ENCODE data around the gene DDX41. TPM values are rescaled to one million over a fixed set of nuclear protein-coding genes. Genes with fewer than 3 reads are reported as not detected.

The DDX41 gene
- total and polyA plus RNA-seq, 2 donors (not counting 1 experiment from before 2014, with no cell fraction given), result 110 to 168 TPM

- Histone ChIP-seq H3K9me3 (ENCODE audit: control extremely low read depth in 1 of 3, control insufficient read depth in 2 of 3, insufficient read depth in 1 of 3, low read length in 2 of 3) (no peaks in the 10 kb centered on the region), H3K4me2 (replicated peaks; ENCODE audit: low read depth, low read length, poor library complexity, severe bottlenecking) (peak overlapping the region; percentile 96), H3K36me3 (replicated peaks in 1 of 2; ENCODE audit: control extremely low read depth in 1 of 2, control insufficient read depth in 1 of 2, extremely low read depth in 1 of 2, insufficient read depth in 2 of 2, low read length in 1 of 2) (no peaks in the 10 kb centered on the region), H3K4me3 (ENCODE audit: control extremely low read depth in 1 of 5, extremely low read depth in 1 of 5, insufficient read depth in 1 of 5, low read depth in 2 of 5, low read length in 4 of 5) (peak overlapping the region in 1 of 5 experiments; percentile 60), H3K79me2 (ENCODE audit: control insufficient read depth, insufficient read depth, low read length) (no peaks in the 10 kb centered on the region), H3K27me3 (replicated peaks in 1 of 4; ENCODE audit: control extremely low read depth in 1 of 4, control insufficient read depth in 3 of 4, insufficient read depth in 4 of 4, low read length in 3 of 4) (peaks cover 0 to 24% (median 7%) of the 10 kb centered on the region in 4 experiments), H3K4me1 (ENCODE audit: control insufficient read depth in 2 of 2, insufficient read depth in 2 of 2, low read length in 2 of 2) (peaks cover 7 to 15% of the 10 kb centered on the region in 2 donors), H3K9ac (ENCODE audit: low read length) (no peak overlapping the region), H3K27ac (ENCODE audit: low read length in 2 of 2) (no peak overlapping the region), H2AFZ (ENCODE audit: insufficient read depth, low read depth, low read length, poor library complexity, severe bottlenecking) (no peak overlapping the region), H4K20me1 (ENCODE audit: control insufficient read depth, insufficient read depth, low read length, poor library complexity, severe bottlenecking) (peaks cover 11% of the 10 kb centered on the region)
- DNase-seq (no peak), ATAC-seq (ENCODE audit: low read depth) (no peak)
- Mint-ChIP-seq H3K27me3 (peaks cover 13% of the 10 kb centered on the region), H3K27ac (no peak overlapping the region), H3K4me3 (peak overlapping the region; percentile 61), H3K4me1 (peaks cover 17% of the 10 kb centered on the region), H3K9me3 (ENCODE audit: insufficient read depth) (no peaks in the 10 kb centered on the region)
- intact Hi-C loops (cut with micrococcal nuclease), result no loop called here
- ChIA-PET CTCF (interaction anchor here (0.9 to 2.4 kb wide), 6 partner anchors 15 to 103 kb away, joined by 3 to 10 read pairs (median 4); no protein-coding TSS in a partner anchor), POLR2A (no interaction called here)
- TF ChIP-seq CTCF (IDR thresholded peaks at IDR 0.05) (no peak), EZH2 (IDR thresholded peaks at IDR 0.05; ENCODE audit: borderline replicate concordance, insufficient read depth, low read depth, low read length, poor library complexity, severe bottlenecking) (no peak)
- WGBS (ENCODE audit: insufficient coverage), result 85% methylated on average over 12 of the region's 14 CpGs
Measured at GRCh38 chr5:177471610-177472356, 45.0 kb downstream of the DDX41 start.

Data from B cell (primary cell).